K562 (cell line): ENCODE data around the gene CD3D. TPM values are rescaled to one million over a fixed set of nuclear protein-coding genes. Genes with fewer than 3 reads are reported as not detected.

ENCODE experiments used
- BRD4 ChIP-seq: fragments of 200-600 bp; sonication (generic); IDR thresholded peaks from 2 replicates; pipeline ENCODE4 v1.6.1; 2017; ENCODE audit warnings: inconsistent platforms
- DPF2 ChIP-seq: fragments of 450-650 bp; IDR thresholded peaks from 2 replicates; pipeline ENCODE4 v1.6.1; 2016
- GABPB1 ChIP-seq: sonication (generic); formaldehyde crosslinking; IDR thresholded peaks from 2 replicates; pipeline ENCODE4 v1.8.0; 2022; ENCODE audit warnings: mild to moderate bottlenecking, missing genetic modification reagents
- MCM7 ChIP-seq, 2 experiments: fragments of 450-650 bp; IDR thresholded peaks; 2 replicates each; pipeline ENCODE4 v1.6.1; 2016 to 2018
- NR3C1 ChIP-seq: sonication (generic); formaldehyde crosslinking; IDR thresholded peaks from 2 replicates; pipeline ENCODE4 v1.8.1; 2022; ENCODE audit warnings: missing genetic modification reagents
- RBM39 ChIP-seq: fragments of 200-400 bp; formaldehyde crosslinking; optimal IDR thresholded peaks from 2 replicates; pipeline ENCODE3; 2018; ENCODE audit warnings: low read depth, low read length
- RCOR1 ChIP-seq, 2 experiments: IDR thresholded peaks; 2 replicates each; pipeline ENCODE4 v1.6.1; 2012; ENCODE audit warnings: low read depth in 2 of 2, low read length in 2 of 2, borderline replicate concordance in 1 of 2, improper control_type of control experiment in 1 of 2
- RHOXF2B ChIP-seq: fragments of 250-450 bp; sonication (Bioruptor Pico); conservative IDR thresholded peaks from 2 replicates; pipeline ENCODE4 v1.5.1; 2021
- TGIF2 ChIP-seq: sonication (generic); formaldehyde crosslinking; IDR thresholded peaks from 2 replicates; pipeline ENCODE4 v1.8.1; 2022; ENCODE audit warnings: mild to moderate bottlenecking, missing genetic modification reagents, moderate library complexity
- ZNF184 ChIP-seq: sonication (generic); formaldehyde crosslinking; IDR thresholded peaks from 2 replicates; pipeline ENCODE4 v1.5.0; 2020; ENCODE audit warnings: missing genetic modification reagents
- ZNF263 ChIP-seq: sonication (generic); formaldehyde crosslinking; IDR thresholded peaks from 2 replicates; pipeline ENCODE4 v1.8.0; 2022; ENCODE audit warnings: mild to moderate bottlenecking, missing genetic modification reagents, borderline replicate concordance
- ZSCAN32 ChIP-seq: fragments of 450-650 bp; formaldehyde crosslinking; IDR thresholded peaks from 2 replicates; pipeline ENCODE4 v1.4.0; 2020; ENCODE audit warnings: mild to moderate bottlenecking, moderate library complexity
- polyA plus RNA-seq, 8 experiments: library from polyadenylated mRNA; depleted of rRNA in 4 of 8; stranded (reverse) in 5 of 8; unstranded in 3 of 8; fragments of >200 nt; fragmentation: Nextera tagmentation in 2 of 8; fragmentation: Illumina TruSeq in 1 of 8; extraction: Ambion mirVana in 2 of 8; extraction: Trizol in 1 of 8; gene quantifications; 2 replicates each; pipeline versions ENCODE4 v1.2.1 to v1.2.3, GENCODE V29; 2011 to 2014; ENCODE audit warnings: inconsistent platforms in 1 of 8, missing spikeins in 1 of 8
- total RNA-seq, 7 experiments: library from RNA; depleted of rRNA in 6 of 7; stranded (reverse); fragments of >200 nt in 6 of 7; fragmentation: Illumina TruSeq in 2 of 7; extraction: Trizol in 2 of 7; gene quantifications; 2 replicates each; pipeline versions ENCODE4 v1.2.1 to v1.2.3, GENCODE V29; 2011 to 2021; ENCODE audit warnings: low replicate concordance in 1 of 7
- TF ChIP-seq, protein P1 (sequence below): fragments of 250-450 bp; sonication (Bioruptor Pico); IDR thresholded peaks from 2 replicates; pipeline ENCODE4 v1.5.0; 2020; ENCODE audit warnings: mild to moderate bottlenecking, borderline replicate concordance
- TF ChIP-seq, protein P2 (sequence below), 3 experiments: fragments of 200-800 bp in 1 of 3; sonication (Bioruptor generic) in 1 of 3; sonication (generic) in 1 of 3; formaldehyde crosslinking in 1 of 3; IDR thresholded peaks; 2 replicates each; pipeline versions ENCODE4 v1.6.1 to v1.8.0; 2016 to 2022; ENCODE audit warnings: mild to moderate bottlenecking in 2 of 3, missing compliant biosample characterization in 2 of 3, missing genetic modification characterization in 2 of 3, missing genetic modification reagents in 1 of 3
- TF ChIP-seq, protein P3 (sequence below): fragments of 450-650 bp; IDR thresholded peaks from 2 replicates; pipeline ENCODE4 v1.6.1; 2016; ENCODE audit warnings: mild to moderate bottlenecking
- TF ChIP-seq, protein P4 (sequence below): fragments of 250-450 bp; sonication (Bioruptor Pico); IDR thresholded peaks from 2 replicates; pipeline ENCODE4 v1.5.0; 2020; ENCODE audit warnings: mild to moderate bottlenecking
- TF ChIP-seq, protein P5 (sequence below): fragments of 250-450 bp; sonication (Bioruptor Pico); IDR thresholded peaks from 2 replicates; pipeline ENCODE4 v1.9.0; 2021; ENCODE audit warnings: mild to moderate bottlenecking, inconsistent platforms

The CD3D gene
- total and polyA plus RNA-seq, 9 of the 15 experiments (the other 6 are each of a cell fraction or from before 2014, with no cell fraction given) = 36.2 to 238 (median 67.1) TPM

DNA sequence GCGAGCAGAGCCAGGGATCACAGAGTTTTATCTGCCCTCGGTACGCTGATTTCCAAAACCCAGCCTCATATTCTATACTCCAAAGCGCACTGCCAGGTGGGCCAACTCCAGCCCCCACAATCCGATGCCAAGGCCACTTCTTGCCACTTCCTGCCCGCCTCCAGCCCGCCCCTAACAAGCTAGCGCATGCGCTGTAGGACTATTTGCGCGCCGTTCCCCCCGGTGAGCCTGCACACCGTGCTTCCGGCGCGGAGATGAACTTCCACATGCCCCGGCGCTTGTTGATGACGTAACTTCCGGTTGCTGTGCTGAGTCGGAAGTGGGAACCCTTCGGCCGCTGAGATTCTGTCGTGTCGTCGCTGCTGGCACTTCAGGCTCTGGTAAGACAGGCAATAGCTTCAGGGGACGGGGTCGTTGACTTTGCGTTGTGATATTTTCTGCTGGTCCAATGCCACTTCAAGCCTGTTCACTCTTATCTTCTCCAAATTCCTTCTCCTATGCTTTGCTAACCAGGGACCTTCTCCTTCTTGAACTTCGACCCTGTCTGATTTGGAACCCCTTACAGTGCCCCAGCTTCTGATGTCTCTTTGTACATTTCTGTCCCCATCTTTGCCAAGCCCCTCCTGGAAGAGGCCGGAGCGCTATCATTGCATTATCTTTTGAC, 16.9 kb upstream of the CD3D start, which contains the start of gene UBE4A (continued):
- TF ChIP-seq, protein P1, sequence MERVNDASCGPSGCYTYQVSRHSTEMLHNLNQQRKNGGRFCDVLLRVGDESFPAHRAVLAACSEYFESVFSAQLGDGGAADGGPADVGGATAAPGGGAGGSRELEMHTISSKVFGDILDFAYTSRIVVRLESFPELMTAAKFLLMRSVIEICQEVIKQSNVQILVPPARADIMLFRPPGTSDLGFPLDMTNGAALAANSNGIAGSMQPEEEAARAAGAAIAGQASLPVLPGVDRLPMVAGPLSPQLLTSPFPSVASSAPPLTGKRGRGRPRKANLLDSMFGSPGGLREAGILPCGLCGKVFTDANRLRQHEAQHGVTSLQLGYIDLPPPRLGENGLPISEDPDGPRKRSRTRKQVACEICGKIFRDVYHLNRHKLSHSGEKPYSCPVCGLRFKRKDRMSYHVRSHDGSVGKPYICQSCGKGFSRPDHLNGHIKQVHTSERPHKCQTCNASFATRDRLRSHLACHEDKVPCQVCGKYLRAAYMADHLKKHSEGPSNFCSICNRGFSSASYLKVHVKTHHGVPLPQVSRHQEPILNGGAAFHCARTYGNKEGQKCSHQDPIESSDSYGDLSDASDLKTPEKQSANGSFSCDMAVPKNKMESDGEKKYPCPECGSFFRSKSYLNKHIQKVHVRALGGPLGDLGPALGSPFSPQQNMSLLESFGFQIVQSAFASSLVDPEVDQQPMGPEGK = no peak
- TF ChIP-seq DPF2 = no peak; the same call in 1 of the 2 replicates
- TF ChIP-seq, protein P2, sequence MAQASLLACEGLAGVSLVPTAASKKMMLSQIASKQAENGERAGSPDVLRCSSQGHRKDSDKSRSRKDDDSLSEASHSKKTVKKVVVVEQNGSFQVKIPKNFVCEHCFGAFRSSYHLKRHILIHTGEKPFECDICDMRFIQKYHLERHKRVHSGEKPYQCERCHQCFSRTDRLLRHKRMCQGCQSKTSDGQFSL (CRISPR knock-in tag; IDR thresholded peaks at IDR 0.05) = no peak
- TF ChIP-seq, protein P2 (tag; IDR thresholded peaks at IDR 0.05) = no peak
- TF ChIP-seq RCOR1 (IDR thresholded peaks at IDR 0.05; ENCODE audit: borderline replicate concordance in 1 of 2, low read depth in 2 of 2, low read length in 2 of 2) = peak in 1 of 2 experiments; percentile 69; a peak in 1 of 4 replicates
- TF ChIP-seq, protein P3, sequence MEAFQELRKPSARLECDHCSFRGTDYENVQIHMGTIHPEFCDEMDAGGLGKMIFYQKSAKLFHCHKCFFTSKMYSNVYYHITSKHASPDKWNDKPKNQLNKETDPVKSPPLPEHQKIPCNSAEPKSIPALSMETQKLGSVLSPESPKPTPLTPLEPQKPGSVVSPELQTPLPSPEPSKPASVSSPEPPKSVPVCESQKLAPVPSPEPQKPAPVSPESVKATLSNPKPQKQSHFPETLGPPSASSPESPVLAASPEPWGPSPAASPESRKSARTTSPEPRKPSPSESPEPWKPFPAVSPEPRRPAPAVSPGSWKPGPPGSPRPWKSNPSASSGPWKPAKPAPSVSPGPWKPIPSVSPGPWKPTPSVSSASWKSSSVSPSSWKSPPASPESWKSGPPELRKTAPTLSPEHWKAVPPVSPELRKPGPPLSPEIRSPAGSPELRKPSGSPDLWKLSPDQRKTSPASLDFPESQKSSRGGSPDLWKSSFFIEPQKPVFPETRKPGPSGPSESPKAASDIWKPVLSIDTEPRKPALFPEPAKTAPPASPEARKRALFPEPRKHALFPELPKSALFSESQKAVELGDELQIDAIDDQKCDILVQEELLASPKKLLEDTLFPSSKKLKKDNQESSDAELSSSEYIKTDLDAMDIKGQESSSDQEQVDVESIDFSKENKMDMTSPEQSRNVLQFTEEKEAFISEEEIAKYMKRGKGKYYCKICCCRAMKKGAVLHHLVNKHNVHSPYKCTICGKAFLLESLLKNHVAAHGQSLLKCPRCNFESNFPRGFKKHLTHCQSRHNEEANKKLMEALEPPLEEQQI = peak; percentile 99
- TF ChIP-seq ZNF263 (CRISPR knock-in tag) = no peak
- no peak; the same call in 1 of the 2 replicates for TF ChIP-seq BRD4
- TF ChIP-seq, protein P4, sequence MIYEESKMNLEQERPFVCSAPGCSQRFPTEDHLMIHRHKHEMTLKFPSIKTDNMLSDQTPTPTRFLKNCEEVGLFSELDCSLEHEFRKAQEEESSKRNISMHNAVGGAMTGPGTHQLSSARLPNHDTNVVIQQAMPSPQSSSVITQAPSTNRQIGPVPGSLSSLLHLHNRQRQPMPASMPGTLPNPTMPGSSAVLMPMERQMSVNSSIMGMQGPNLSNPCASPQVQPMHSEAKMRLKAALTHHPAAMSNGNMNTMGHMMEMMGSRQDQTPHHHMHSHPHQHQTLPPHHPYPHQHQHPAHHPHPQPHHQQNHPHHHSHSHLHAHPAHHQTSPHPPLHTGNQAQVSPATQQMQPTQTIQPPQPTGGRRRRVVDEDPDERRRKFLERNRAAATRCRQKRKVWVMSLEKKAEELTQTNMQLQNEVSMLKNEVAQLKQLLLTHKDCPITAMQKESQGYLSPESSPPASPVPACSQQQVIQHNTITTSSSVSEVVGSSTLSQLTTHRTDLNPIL (CRISPR knock-in tag) = no peak
- TF ChIP-seq MCM7 (IDR thresholded peaks at IDR 0.05) = no peak
- TF ChIP-seq, protein P5, sequence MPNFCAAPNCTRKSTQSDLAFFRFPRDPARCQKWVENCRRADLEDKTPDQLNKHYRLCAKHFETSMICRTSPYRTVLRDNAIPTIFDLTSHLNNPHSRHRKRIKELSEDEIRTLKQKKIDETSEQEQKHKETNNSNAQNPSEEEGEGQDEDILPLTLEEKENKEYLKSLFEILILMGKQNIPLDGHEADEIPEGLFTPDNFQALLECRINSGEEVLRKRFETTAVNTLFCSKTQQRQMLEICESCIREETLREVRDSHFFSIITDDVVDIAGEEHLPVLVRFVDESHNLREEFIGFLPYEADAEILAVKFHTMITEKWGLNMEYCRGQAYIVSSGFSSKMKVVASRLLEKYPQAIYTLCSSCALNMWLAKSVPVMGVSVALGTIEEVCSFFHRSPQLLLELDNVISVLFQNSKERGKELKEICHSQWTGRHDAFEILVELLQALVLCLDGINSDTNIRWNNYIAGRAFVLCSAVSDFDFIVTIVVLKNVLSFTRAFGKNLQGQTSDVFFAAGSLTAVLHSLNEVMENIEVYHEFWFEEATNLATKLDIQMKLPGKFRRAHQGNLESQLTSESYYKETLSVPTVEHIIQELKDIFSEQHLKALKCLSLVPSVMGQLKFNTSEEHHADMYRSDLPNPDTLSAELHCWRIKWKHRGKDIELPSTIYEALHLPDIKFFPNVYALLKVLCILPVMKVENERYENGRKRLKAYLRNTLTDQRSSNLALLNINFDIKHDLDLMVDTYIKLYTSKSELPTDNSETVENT (CRISPR knock-in tag) = 0 out of 2 replicates have a peak, but pooled peaks have one; percentile 60
- TF ChIP-seq RHOXF2B (CRISPR knock-in tag) = no peak
- no peak for TF ChIP-seq TGIF2 (CRISPR knock-in tag)
- no peak for TF ChIP-seq ZNF184
- TF ChIP-seq GABPB1 = peak; percentile 99
- TF ChIP-seq RBM39 = no peak
- no peak for TF ChIP-seq NR3C1 (CRISPR knock-in tag)
- no peak for TF ChIP-seq ZSCAN32
